DOHH2 (cell line): ENCODE results near the gene NUDT16L1.
A peak's percentile ranks its signal among the peaks of the same experiment; 100 is the strongest.

Experiments used
- H3F3A ChIP-seq: fragments of 200-600 bp; sonication (generic), shearing (Covaris generic); 2 replicates; pipeline ENCODE4 v1.6.0; 2016; ENCODE audit warnings: antibody characterized with exemption, mild to moderate bottlenecking; ENCODE audit not compliant: control insufficient read depth, insufficient read depth
- H3K27ac ChIP-seq: fragments of 200-600 bp; sonication (generic); 2 replicates; pipeline ENCODE4 v1.5.1; 2014; ENCODE audit warnings: low read depth, mild to moderate bottlenecking, low read length, moderate library complexity
- H3K27me3 ChIP-seq: fragments of 200-600 bp; sonication (generic); 2 replicates; pipeline ENCODE4 v1.6.1; 2014; ENCODE audit warnings: mild to moderate bottlenecking, low read length, mixed read lengths; ENCODE audit not compliant: control insufficient read depth
- H3K36me3 ChIP-seq: fragments of 200-600 bp; sonication (generic); 2 replicates; pipeline ENCODE4 v1.6.1; 2014; ENCODE audit warnings: mild to moderate bottlenecking, low read length, moderate library complexity, mixed read lengths; ENCODE audit not compliant: control insufficient read depth
- H3K4me1 ChIP-seq: fragments of 200-600 bp; sonication (generic); 2 replicates; pipeline ENCODE4 v1.6.1; 2014; ENCODE audit warnings: mild to moderate bottlenecking, low read length, mixed read lengths; ENCODE audit not compliant: control insufficient read depth
- H3K4me2 ChIP-seq: fragments of 200-600 bp; sonication (generic); 2 replicates; pipeline ENCODE4 v1.6.0; 2014; ENCODE audit warnings: mild to moderate bottlenecking, low read length, moderate library complexity
- H3K4me3 ChIP-seq: fragments of 200-600 bp; sonication (generic); 2 replicates; pipeline ENCODE4 v1.5.1; 2014; ENCODE audit warnings: mild to moderate bottlenecking, low read length, mixed read lengths
- H3K79me2 ChIP-seq: fragments of 200-600 bp; sonication (generic); 2 replicates; pipeline ENCODE4 v1.6.1; 2014; ENCODE audit warnings: mild to moderate bottlenecking, low read length, mixed read lengths; ENCODE audit not compliant: control insufficient read depth
- H3K9me2 ChIP-seq: fragments of 200-600 bp; sonication (generic); replicated peaks from 2 replicates; pipeline ENCODE4 v1.6.1; 2014; ENCODE audit warnings: mild to moderate bottlenecking, low read length, mixed read lengths; ENCODE audit not compliant: control insufficient read depth
- H3K9me3 ChIP-seq: fragments of 200-600 bp; sonication (generic); 2 replicates; pipeline ENCODE4 v1.6.1; 2014; ENCODE audit warnings: antibody characterized with exemption, low read length, mixed read lengths; ENCODE audit not compliant: control insufficient read depth, insufficient read depth
- H4K20me1 ChIP-seq: fragments of 200-600 bp; sonication (generic); 2 replicates; pipeline ENCODE4 v1.6.0; 2014; ENCODE audit warnings: low read depth, mild to moderate bottlenecking, antibody characterized with exemption, low read length, moderate library complexity; ENCODE audit not compliant: control insufficient read depth, insufficient read depth
- CTCF ChIP-seq: fragments of 200-600 bp; sonication (generic); IDR thresholded peaks from one replicate; pipeline ENCODE4 v1.5.1; 2014; ENCODE audit warnings: antibody characterized with exemption, mild to moderate bottlenecking, low read depth, low read length; ENCODE audit not compliant: poor library complexity, severe bottlenecking
- EZH2phosphoT487 ChIP-seq: fragments of 200-600 bp; sonication (generic); IDR thresholded peaks from 2 replicates; pipeline ENCODE4 v1.6.1; 2017; ENCODE audit warnings: borderline replicate concordance, mild to moderate bottlenecking, antibody characterized with exemption, low read length, moderate library complexity, mixed read lengths

The NUDT16L1 gene

DNA sequence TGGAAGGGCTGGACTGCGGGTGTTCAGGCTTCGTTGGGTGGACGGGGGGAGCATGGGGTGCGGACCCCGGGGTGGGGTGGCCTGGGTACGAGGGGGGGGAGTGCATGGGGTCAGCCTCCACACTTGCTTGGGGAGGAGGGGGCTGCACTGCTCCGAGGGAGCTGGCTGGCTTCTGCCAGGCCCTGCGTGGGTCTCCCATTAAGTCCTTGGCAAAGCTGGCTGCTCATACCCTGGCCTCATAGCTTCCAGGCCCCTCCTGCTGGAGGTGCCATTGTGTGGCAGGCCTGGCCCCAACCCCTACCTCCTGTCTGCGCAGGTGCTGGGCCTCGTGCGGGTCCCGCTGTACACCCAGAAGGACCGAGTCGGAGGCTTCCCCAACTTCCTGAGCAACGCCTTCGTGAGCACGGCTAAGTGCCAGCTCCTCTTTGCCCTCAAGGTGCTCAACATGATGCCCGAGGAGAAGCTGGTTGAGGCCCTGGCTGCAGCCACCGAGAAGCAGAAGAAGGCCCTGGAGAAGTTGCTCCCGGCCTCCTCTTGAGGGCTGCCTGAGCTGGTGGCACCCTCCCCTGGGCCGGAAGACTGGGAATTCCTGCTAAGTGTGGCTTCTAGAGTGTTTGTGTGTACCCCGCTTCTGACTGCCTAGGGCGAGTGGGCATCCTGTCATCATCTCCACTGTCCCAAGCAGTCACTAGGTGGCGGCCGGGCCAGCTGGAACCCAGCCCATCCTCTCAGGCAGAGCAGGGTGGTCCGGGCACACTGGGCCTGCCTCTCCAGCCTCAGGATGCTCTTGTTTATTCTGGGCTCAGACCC is 1.5 kb downstream of the NUDT16L1 start:
- Histone ChIP-seq H3K4me1 (peaks cover 15% of the 10 kb centered on the region), H3K79me2 (peaks cover 16% of the 10 kb centered on the region), H4K20me1 (peaks cover 4% of the 10 kb centered on the region; the same call in 1 of the 2 replicates), H3F3A (no peaks in the 10 kb centered on the region), H3K4me3 (peak overlapping the region; percentile 80), H3K27me3 (no peaks in the 10 kb centered on the region), H3K9me2 (no peaks in the 10 kb centered on the region), H3K36me3 (peaks cover 33% of the 10 kb centered on the region), H3K9me3 (no peaks in the 10 kb centered on the region), H3K27ac (no peak overlapping the region), H3K4me2 (peak overlapping the region; percentile 88)
- no peak for TF ChIP-seq EZH2phosphoT487
- no peak for TF ChIP-seq CTCF

DNA sequence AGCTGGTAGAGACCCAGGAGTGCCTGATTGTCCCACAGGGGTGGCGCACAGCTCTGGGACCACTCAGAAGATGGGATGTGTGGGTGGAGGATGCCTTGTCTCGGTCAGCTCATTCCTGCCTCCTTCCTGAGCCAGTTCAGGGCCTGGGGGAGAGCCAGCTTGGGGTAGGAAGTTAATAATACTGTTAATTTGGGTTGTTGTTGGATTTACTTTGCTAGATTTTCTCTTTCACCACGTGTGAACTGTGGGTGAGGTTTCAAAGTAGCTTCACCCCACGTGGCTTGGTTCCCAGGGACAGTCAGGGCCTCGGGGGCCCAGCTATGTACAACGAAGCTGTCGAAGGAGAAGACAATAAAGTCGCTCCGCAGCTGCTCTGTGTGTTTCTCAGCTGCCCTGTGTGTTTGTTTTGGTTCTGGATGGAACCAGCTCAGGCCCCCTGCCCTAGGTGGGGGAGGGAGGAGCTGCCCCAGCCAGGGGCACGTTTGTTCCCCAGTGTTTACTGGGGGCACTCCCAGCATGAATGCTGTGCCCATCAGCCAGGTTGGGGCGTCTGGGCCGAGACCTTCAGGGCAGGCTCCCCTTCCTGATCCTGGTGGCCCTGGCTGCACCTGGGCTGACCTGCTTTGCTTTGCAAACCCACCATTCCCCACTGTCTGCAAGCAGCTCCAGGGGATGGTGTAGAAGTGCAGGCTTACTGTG is 2.3 kb downstream of the NUDT16L1 start:
- TF ChIP-seq EZH2phosphoT487 (no peak), CTCF (no peak)
- peaks cover 4% of the 10 kb centered on the region; the same call in 1 of the 2 replicates for H4K20me1 ChIP-seq
- no peaks in the 10 kb centered on the region for H3K9me2 ChIP-seq
- no peak overlapping the region for H3K4me2 ChIP-seq
- H3K4me1 ChIP-seq = peaks cover 15% of the 10 kb centered on the region
- H3K9me3 ChIP-seq = no peaks in the 10 kb centered on the region
- H3K4me3 ChIP-seq = no peak overlapping the region
- H3F3A ChIP-seq = no peaks in the 10 kb centered on the region
- peaks cover 36% of the 10 kb centered on the region for H3K36me3 ChIP-seq
- no peaks in the 10 kb centered on the region for H3K27me3 ChIP-seq
- peaks cover 16% of the 10 kb centered on the region for H3K79me2 ChIP-seq
- H3K27ac ChIP-seq = no peak overlapping the region

DNA sequence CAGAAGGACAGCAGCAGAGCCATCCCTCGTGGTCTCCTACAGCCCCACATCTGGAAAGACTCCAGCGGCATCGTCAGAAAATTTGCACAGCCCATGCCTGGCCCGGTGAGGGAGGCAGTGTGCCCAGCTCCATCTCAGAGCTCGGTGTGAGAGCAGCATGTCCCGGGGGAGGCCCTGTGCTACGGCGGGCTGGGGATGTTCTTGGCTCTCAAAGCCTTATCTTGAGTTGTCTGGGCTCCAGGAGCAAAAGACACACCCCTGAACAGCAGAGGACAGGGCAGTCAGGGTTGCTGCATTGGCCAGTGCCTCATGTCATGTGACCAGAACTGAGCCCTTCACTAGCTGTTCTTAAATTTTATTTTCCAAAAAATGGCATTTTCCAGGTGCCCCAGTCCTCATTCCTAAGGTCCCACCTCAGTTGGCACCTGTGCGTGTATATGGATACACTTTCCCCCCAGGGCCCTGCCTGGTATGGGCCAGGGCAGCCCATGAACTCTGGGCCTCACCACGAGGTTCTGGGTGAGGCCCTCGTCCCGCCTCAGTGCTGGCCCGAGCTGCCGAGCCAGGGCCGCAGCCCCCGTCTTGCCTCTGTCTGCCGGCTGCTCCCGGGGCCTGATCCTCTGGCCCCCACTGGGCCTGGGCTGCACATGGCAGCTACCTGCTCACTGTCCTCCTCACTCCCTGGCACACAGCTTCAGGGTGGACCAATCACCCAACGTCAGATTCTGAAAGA is 3.0 kb downstream of the NUDT16L1 start:
- Histone ChIP-seq H3F3A (no peaks in the 10 kb centered on the region), H3K4me2 (no peak overlapping the region), H3K9me3 (no peaks in the 10 kb centered on the region), H3K36me3 (peaks cover 38% of the 10 kb centered on the region), H3K9me2 (no peaks in the 10 kb centered on the region), H3K4me1 (peaks cover 15% of the 10 kb centered on the region), H4K20me1 (peaks cover 4% of the 10 kb centered on the region; the same call in 1 of the 2 replicates), H3K27ac (no peak overlapping the region), H3K4me3 (no peak overlapping the region), H3K79me2 (peaks cover 16% of the 10 kb centered on the region), H3K27me3 (no peaks in the 10 kb centered on the region)
- TF ChIP-seq CTCF (no peak), EZH2phosphoT487 (no peak)
